Measurements from ENCODE around the gene DNAH17. TPM values are rescaled to one million over a fixed set of nuclear protein-coding genes. Genes with fewer than 3 reads are reported as not detected.

Gene DNAH17
- polyA plus RNA-seq, 3 donors, result 0.01 to 0.51 (median 0.11) TPM

GRCh38 chr17:78621720-78622490 lies 44.7 kb upstream of the DNAH17 start:
- Mint-ChIP-seq H3K4me3 (no peak overlapping the region), H3K27me3 (ENCODE audit: low read depth in 3 of 3) (peaks cover 0 to 7% (median 5%) of the 10 kb centered on the region in 3 donors), H3K36me3 (no peaks in the 10 kb centered on the region), H3K27ac (peak overlapping the region in 2 of 7 donors; percentile 30 to 41), H3K9me3 (peaks cover 0 to 8% (median 1%) of the 10 kb centered on the region in 7 donors), H3K4me1 (no peaks in the 10 kb centered on the region)
- no peaks in the 10 kb centered on the region for H3K4me1 ChIP-seq (ENCODE audit: control insufficient read depth in 1 of 2, insufficient read depth in 2 of 2, low read length in 2 of 2)
- H3K27ac ChIP-seq (ENCODE audit: low read depth in 1 of 2, low read length in 2 of 2), result no peak overlapping the region
- H3K4me2 ChIP-seq (replicated peaks; ENCODE audit: extremely low read depth, low read length, poor library complexity, severe bottlenecking), result no peak overlapping the region
- DNase-seq, result no peak
- H2AFZ ChIP-seq (ENCODE audit: insufficient read depth, low read depth, low read length, poor library complexity, severe bottlenecking), result no peak overlapping the region
- H3K4me3 ChIP-seq (replicated peaks in 1 of 3; ENCODE audit: low read depth in 2 of 3, low read length in 3 of 3), result no peak overlapping the region
- H3K27me3 ChIP-seq (ENCODE audit: control insufficient read depth in 2 of 2, insufficient read depth in 2 of 2, low read length in 2 of 2), result no peaks in the 10 kb centered on the region
- no peaks in the 10 kb centered on the region for H4K20me1 ChIP-seq (ENCODE audit: insufficient read depth, low read length)
- no peaks in the 10 kb centered on the region for H3K36me3 ChIP-seq (replicated peaks in 1 of 2; ENCODE audit: control insufficient read depth in 1 of 2, insufficient read depth in 2 of 2, low read length in 2 of 2)
- H3K9me3 ChIP-seq (replicated peaks in 1 of 2; ENCODE audit: control insufficient read depth in 1 of 2, insufficient read depth in 1 of 2, low read length in 2 of 2), result no peaks in the 10 kb centered on the region
- no peaks in the 10 kb centered on the region for H3K79me2 ChIP-seq (ENCODE audit: insufficient read depth, low read length)
- intact Hi-C loops (cut with micrococcal nuclease), result loop anchor here in 1 of 2 donors (10.0 kb wide), 1 partner anchor 63 kb away; no protein-coding TSS in a partner anchor
- TF ChIP-seq, protein P1, sequence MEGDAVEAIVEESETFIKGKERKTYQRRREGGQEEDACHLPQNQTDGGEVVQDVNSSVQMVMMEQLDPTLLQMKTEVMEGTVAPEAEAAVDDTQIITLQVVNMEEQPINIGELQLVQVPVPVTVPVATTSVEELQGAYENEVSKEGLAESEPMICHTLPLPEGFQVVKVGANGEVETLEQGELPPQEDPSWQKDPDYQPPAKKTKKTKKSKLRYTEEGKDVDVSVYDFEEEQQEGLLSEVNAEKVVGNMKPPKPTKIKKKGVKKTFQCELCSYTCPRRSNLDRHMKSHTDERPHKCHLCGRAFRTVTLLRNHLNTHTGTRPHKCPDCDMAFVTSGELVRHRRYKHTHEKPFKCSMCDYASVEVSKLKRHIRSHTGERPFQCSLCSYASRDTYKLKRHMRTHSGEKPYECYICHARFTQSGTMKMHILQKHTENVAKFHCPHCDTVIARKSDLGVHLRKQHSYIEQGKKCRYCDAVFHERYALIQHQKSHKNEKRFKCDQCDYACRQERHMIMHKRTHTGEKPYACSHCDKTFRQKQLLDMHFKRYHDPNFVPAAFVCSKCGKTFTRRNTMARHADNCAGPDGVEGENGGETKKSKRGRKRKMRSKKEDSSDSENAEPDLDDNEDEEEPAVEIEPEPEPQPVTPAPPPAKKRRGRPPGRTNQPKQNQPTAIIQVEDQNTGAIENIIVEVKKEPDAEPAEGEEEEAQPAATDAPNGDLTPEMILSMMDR (IDR thresholded peaks at IDR 0.05), result no peak
- H3K9ac ChIP-seq (ENCODE audit: insufficient read depth, low read length, poor library complexity, severe bottlenecking), result no peak overlapping the region
- 96% methylated on average over 23 of the region's 26 CpGs for WGBS (ENCODE audit: insufficient coverage)

GRCh38 chr17:78620099-78620498 lies 42.9 kb upstream of the DNAH17 start:
- H3K79me2 ChIP-seq (ENCODE audit: insufficient read depth, low read length), result no peaks in the 10 kb centered on the region
- no peak overlapping the region for H3K4me3 Mint-ChIP-seq
- H3K27ac ChIP-seq (ENCODE audit: low read depth in 1 of 2, low read length in 2 of 2), result no peak overlapping the region
- no peak overlapping the region for H3K4me3 ChIP-seq (replicated peaks in 1 of 3; ENCODE audit: low read depth in 2 of 3, low read length in 3 of 3)
- H3K4me1 Mint-ChIP-seq, result no peaks in the 10 kb centered on the region
- no peaks in the 10 kb centered on the region for H3K36me3 Mint-ChIP-seq
- H3K9me3 ChIP-seq (replicated peaks in 1 of 2; ENCODE audit: control insufficient read depth in 1 of 2, insufficient read depth in 1 of 2, low read length in 2 of 2), result no peaks in the 10 kb centered on the region
- H3K36me3 ChIP-seq (replicated peaks in 1 of 2; ENCODE audit: control insufficient read depth in 1 of 2, insufficient read depth in 2 of 2, low read length in 2 of 2), result no peaks in the 10 kb centered on the region
- H3K4me1 ChIP-seq (ENCODE audit: control insufficient read depth in 1 of 2, insufficient read depth in 2 of 2, low read length in 2 of 2), result no peaks in the 10 kb centered on the region
- no peaks in the 10 kb centered on the region for H4K20me1 ChIP-seq (ENCODE audit: insufficient read depth, low read length)
- 81% methylated on average over 3 of the region's 5 CpGs for WGBS (ENCODE audit: insufficient coverage)
- H3K4me2 ChIP-seq (replicated peaks; ENCODE audit: extremely low read depth, low read length, poor library complexity, severe bottlenecking), result no peak overlapping the region
- H3K27ac Mint-ChIP-seq, result no peak overlapping the region
- no peak overlapping the region for H2AFZ ChIP-seq (ENCODE audit: insufficient read depth, low read depth, low read length, poor library complexity, severe bottlenecking)
- peaks cover 0 to 7% (median 5%) of the 10 kb centered on the region in 3 donors for H3K27me3 Mint-ChIP-seq (ENCODE audit: low read depth in 3 of 3)
- H3K9ac ChIP-seq (ENCODE audit: insufficient read depth, low read length, poor library complexity, severe bottlenecking), result no peak overlapping the region
- H3K9me3 Mint-ChIP-seq, result peaks cover 0 to 8% (median 1%) of the 10 kb centered on the region in 7 donors
- DNase-seq, result no peak
- no peaks in the 10 kb centered on the region for H3K27me3 ChIP-seq (ENCODE audit: control insufficient read depth in 2 of 2, insufficient read depth in 2 of 2, low read length in 2 of 2)
- TF ChIP-seq, protein P1 (IDR thresholded peaks at IDR 0.05), result no peak
- intact Hi-C loops (cut with micrococcal nuclease), result loop anchor here in 1 of 2 donors (10.0 kb wide), 1 partner anchor 65 kb away; no protein-coding TSS in a partner anchor

Data from CD14-positive monocyte (primary cell).